Activated B cell treated with CpG ODN at 0.5 μM for 24 hours (primary cell): ENCODE measurements around the gene NAA38. TPM values are rescaled to one million over a fixed set of nuclear protein-coding genes. Genes with fewer than 3 reads are reported as not detected.

Experiments used
- ATAC-seq: fragments of 200-7000 bp; cut with Tn5 transposase; one replicate; pipeline ENCODE4 v1.10.0; 2021; ENCODE audit warnings: low read depth, mild to moderate bottlenecking, moderate library complexity
- CTCF ChIA-PET: fragments of 350-600 bp; sonication (Branson Sonifier 250); formaldehyde crosslinking; loops from one replicate; lab custom pipeline; 2021; ENCODE audit warnings: antibody characterized with exemption; lab: Charles Lee
- POLR2A ChIA-PET: fragments of 350-600 bp; sonication (Branson Sonifier 250); formaldehyde crosslinking; loops from one replicate; lab custom pipeline; 2021; ENCODE audit warnings: antibody characterized with exemption; lab: Charles Lee
- DNase-seq: peaks from one replicate; pipeline ENCODE4 v3.0.0; 2022
- H3K27ac Mint-ChIP-seq: one replicate; pipeline ENCODE4 v1.8.0; 2020; ENCODE audit warnings: mixed read lengths
- H3K27me3 Mint-ChIP-seq: one replicate; pipeline ENCODE4 v1.8.0; 2021; ENCODE audit warnings: mixed read lengths
- H3K36me3 Mint-ChIP-seq: one replicate; pipeline ENCODE4 v1.8.0; 2021; ENCODE audit warnings: low read depth, mixed read lengths
- H3K4me1 Mint-ChIP-seq: one replicate; pipeline ENCODE4 v1.8.0; 2021; ENCODE audit warnings: mixed read lengths
- H3K4me3 Mint-ChIP-seq: one replicate; pipeline ENCODE4 v1.8.0; 2020; ENCODE audit warnings: mild to moderate bottlenecking, mixed read lengths
- H3K9me3 Mint-ChIP-seq: one replicate; pipeline ENCODE4 v1.8.0; 2020; ENCODE audit warnings: mixed read lengths
- intact Hi-C: fragments of 100-400 bp; cut with micrococcal nuclease; formaldehyde crosslinking; loops from one replicate; pipeline ENCODE4 v1.15.1; 2024
- total RNA-seq: library from RNA; stranded (reverse); gene quantifications from 2 replicates; pipeline ENCODE4 v1.2.3, GENCODE V29; 2022
- TF ChIP-seq, protein P1 (sequence below): fragments of 200-600 bp; IDR thresholded peaks from one replicate; pipeline ENCODE4 v1.8.0; 2022; ENCODE audit warnings: antibody characterized with exemption, mild to moderate bottlenecking

The NAA38 gene
- total RNA-seq, 1 donor from 2014 or later: 36.0 TPM

DNA sequence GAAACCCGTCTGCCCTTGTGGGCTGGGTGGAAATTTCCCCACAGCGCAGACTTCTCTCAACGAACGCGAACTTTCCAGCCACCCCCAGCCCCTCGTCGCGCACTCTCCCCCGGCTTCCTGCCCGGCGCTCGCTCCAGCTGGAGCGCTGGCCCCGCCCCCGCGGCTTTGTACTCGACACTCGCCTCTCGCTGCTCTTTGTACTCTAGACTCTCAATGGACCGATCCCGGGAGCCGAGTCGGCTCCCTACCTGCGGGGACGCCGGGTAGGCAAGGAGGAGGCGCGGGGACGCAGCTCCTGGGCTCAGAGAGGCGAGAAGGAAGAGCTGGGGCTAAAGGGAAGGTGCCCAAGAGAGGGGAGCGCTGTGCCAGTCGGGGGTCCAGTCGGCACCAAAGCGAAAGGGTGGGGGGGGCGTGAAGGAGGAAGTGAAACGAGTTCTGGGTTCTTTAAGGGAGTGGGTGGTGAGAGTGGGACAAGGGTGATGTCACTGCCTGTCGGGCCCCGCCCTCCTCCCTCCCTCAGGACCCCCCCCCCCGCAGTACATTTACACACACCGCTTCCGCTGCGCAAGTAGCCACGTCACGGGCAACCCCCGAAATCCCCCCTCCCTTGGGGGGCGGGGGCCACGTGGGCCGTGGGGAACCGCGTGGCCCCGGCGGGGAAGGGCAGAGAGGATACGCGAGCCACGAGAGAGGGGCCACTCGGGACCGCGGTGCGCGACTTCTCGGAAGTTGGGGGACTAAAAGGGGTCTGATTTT lies 13.6 kb downstream of the NAA38 start:
- POLR2A ChIA-PET: interaction anchor here (0.6 to 5.1 kb wide), 21 partner anchors 10 to 1002 kb away, joined by 3 to 136 read pairs (median 5); partner anchors contain the start of genes CNTROB, CTC1, CYB5D1 and KDM6B
- Mint-ChIP-seq H3K4me1 (peaks cover 58% of the 10 kb centered on the region), H3K36me3 (peaks cover 43% of the 10 kb centered on the region)

GRCh38 chr17:7843257-7843535 lies 14.2 kb downstream of the NAA38 start:
- no peak for DNase-seq
- Mint-ChIP-seq H3K27me3 (no peaks in the 10 kb centered on the region), H3K4me3 (peak overlapping the region; percentile 98), H3K27ac (peak overlapping the region; percentile 100), H3K36me3 (peaks cover 41% of the 10 kb centered on the region), H3K4me1 (peaks cover 61% of the 10 kb centered on the region), H3K9me3 (no peaks in the 10 kb centered on the region)
- no peak for ATAC-seq
- intact Hi-C loops: loop anchor here (1.0 to 2.0 kb wide), 4 partner anchors 270 to 445 kb away; partner anchors contain the start of genes POLR2A and RANGRF
- CTCF ChIA-PET: interaction anchor here (1.6 kb wide), 1 partner anchor 9 kb away, joined by 7 read pairs; the partner anchor contains the start of gene KDM6B
- POLR2A ChIA-PET: interaction anchor here (0.6 to 5.1 kb wide), 21 partner anchors 10 to 1003 kb away, joined by 3 to 136 read pairs (median 6); partner anchors contain the start of genes CNTROB, CTC1, CYB5D1 and KCNAB3
- TF ChIP-seq, protein P1, sequence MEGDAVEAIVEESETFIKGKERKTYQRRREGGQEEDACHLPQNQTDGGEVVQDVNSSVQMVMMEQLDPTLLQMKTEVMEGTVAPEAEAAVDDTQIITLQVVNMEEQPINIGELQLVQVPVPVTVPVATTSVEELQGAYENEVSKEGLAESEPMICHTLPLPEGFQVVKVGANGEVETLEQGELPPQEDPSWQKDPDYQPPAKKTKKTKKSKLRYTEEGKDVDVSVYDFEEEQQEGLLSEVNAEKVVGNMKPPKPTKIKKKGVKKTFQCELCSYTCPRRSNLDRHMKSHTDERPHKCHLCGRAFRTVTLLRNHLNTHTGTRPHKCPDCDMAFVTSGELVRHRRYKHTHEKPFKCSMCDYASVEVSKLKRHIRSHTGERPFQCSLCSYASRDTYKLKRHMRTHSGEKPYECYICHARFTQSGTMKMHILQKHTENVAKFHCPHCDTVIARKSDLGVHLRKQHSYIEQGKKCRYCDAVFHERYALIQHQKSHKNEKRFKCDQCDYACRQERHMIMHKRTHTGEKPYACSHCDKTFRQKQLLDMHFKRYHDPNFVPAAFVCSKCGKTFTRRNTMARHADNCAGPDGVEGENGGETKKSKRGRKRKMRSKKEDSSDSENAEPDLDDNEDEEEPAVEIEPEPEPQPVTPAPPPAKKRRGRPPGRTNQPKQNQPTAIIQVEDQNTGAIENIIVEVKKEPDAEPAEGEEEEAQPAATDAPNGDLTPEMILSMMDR: no peak

More for the DNA sequence above, 13.6 kb downstream of the NAA38 start:
- TF ChIP-seq, protein P1: no peak
- ATAC-seq (peak; percentile 33), DNase-seq (peak; percentile 94)
- Mint-ChIP-seq H3K27me3 (no peaks in the 10 kb centered on the region), H3K4me3 (peak overlapping the region; percentile 98), H3K27ac (peak overlapping the region; percentile 100), H3K9me3 (no peaks in the 10 kb centered on the region)
- intact Hi-C loops: loop anchor here (1.0 to 2.0 kb wide), 10 partner anchors 8 to 638 kb away; partner anchors contain the start of genes NAA38, PFAS, POLR2A and RANGRF
- CTCF ChIA-PET: interaction anchor here (1.6 kb wide), 1 partner anchor 9 kb away, joined by 7 read pairs; the partner anchor contains the start of gene KDM6B

DNA sequence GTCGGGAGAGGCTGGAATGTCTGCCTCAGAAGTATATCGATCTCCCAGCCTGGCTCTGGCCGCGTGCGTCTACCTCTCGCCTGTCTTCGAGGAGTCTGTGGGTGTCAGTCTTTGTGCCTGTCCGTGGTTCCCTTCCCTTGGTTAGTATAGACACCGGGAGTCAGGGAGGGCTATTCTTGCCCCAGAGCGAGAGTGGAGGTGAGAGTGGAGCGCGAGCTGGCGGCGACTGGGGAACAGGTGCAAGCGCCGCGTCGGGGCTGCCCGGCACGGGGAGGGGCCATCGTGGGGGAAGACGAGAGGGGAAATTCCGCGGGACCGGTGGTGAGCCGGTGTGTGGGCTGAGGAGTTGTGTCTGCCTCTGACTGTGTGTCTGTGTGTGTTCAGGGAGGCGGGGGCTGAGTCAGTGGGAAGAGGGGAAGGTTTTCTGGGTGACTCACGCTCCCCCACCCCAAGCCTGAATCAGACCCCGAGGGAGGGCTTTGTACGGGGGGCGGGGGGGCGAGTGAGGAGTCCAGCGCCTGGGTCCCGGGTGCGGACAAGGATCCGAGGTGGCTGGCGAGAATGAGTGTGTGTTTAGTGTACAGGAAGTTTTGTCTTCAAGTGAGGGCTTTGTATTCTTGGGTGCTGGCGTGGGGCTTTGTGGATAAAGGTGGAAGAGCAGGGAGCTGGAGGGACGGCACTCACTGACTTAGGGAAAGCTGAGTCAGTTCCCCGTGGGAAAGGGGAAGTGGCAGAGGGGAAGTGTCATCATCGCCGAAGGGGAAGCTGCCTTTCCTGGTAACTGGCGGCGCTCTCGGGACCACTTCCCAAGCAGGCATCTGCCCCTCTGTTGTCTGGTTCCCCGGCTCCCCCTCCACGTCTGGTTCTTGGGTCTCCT lies 14.7 kb downstream of the NAA38 start:
- ATAC-seq: peak; percentile 40
- DNase-seq: peak; percentile 68
- Mint-ChIP-seq H3K4me1 (peaks cover 63% of the 10 kb centered on the region), H3K27ac (peak overlapping the region; percentile 100), H3K9me3 (no peaks in the 10 kb centered on the region), H3K36me3 (peaks cover 40% of the 10 kb centered on the region), H3K27me3 (no peaks in the 10 kb centered on the region), H3K4me3 (peak overlapping the region; percentile 98)
- intact Hi-C loops: loop anchor here (1.0 to 2.0 kb wide), 6 partner anchors 227 to 603 kb away; partner anchors contain the start of genes PHF23, POLR2A and RANGRF
- TF ChIP-seq, protein P1: no peak
- ChIA-PET POLR2A (interaction anchor here (0.5 to 5.1 kb wide), 29 partner anchors 8 to 623 kb away, joined by 3 to 136 read pairs (median 4); partner anchors contain the start of genes CHD3, CNTROB, CTC1 and CYB5D1), CTCF (interaction anchor here (0.7 to 1.6 kb wide), 4 partner anchors 8 to 147 kb away, joined by 3 to 7 read pairs (median 3); partner anchors contain the start of gene KDM6B)

- intact Hi-C loops: loop anchor here (1.0 to 2.0 kb wide), 8 partner anchors 9 to 827 kb away; partner anchors contain the start of genes ALOXE3, PHF23 and POLR2A
- Mint-ChIP-seq H3K4me3 (peak overlapping the region; percentile 98), H3K36me3 (peaks cover 34% of the 10 kb centered on the region), H3K27ac (peak overlapping the region; percentile 100), H3K27me3 (no peaks in the 10 kb centered on the region), H3K9me3 (no peaks in the 10 kb centered on the region), H3K4me1 (peaks cover 68% of the 10 kb centered on the region)
- ChIA-PET POLR2A (interaction anchor here (0.5 to 5.1 kb wide), 23 partner anchors 8 to 623 kb away, joined by 3 to 136 read pairs (median 5); partner anchors contain the start of genes CHD3, CNTROB, CTC1 and CYB5D1), CTCF (interaction anchor here (0.7 to 1.1 kb wide), 4 partner anchors 9 to 147 kb away, joined by 3 read pairs; partner anchors contain the start of gene NAA38)
- ATAC-seq (peak; percentile 23), DNase-seq (peak; percentile 90)
- TF ChIP-seq, protein P1: no peak
Measured at GRCh38 chr17:7841915-7842379, 15.4 kb downstream of the NAA38 start.
